GM06990 (cell line): ENCODE measurements around the gene TMEM106C.
"Not testable (repeated sequence)": the region's sequence is repeated elsewhere in the genome, so short reads cannot be mapped to it uniquely, and the experiment has no call there.

Experiments
- DNase-seq: peaks from one replicate; pipeline ENCODE4 v3.0.0-alpha.2; 2011; ENCODE audit not compliant: insufficient read length; ENCODE audit errors: extremely low read depth
- H3K27me3 ChIP-seq: replicated peaks from 2 replicates; pipeline ENCODE4 v1.6.0; 2011; ENCODE audit warnings: low read length; ENCODE audit not compliant: control insufficient read depth, insufficient read depth
- H3K36me3 ChIP-seq: 2 replicates; pipeline ENCODE4 v1.5.1; 2011; ENCODE audit warnings: low read length; ENCODE audit not compliant: control insufficient read depth, insufficient read depth
- H3K4me3 ChIP-seq: replicated peaks from 2 replicates; pipeline ENCODE4 v1.5.1; 2011; ENCODE audit warnings: low read depth, mild to moderate bottlenecking, control low read depth, low read length
- CTCF ChIP-seq: IDR thresholded peaks from 2 replicates; pipeline ENCODE4 v1.5.1; 2011; ENCODE audit warnings: low read length, control low read depth, mild to moderate bottlenecking, inconsistent platforms; ENCODE audit not compliant: insufficient read depth, poor library complexity, severe bottlenecking

The TMEM106C gene

GRCh38 chr12:47950856-47951468, 12.4 kb upstream of the TMEM106C start:
- Histone ChIP-seq H3K4me3 (no peak overlapping the region), H3K36me3 (no peaks in the 10 kb centered on the region), H3K27me3 (peaks cover 1% of the 10 kb centered on the region; the same call in 1 of the 2 replicates)
- TF ChIP-seq CTCF, result no peak
- no peak for DNase-seq

GRCh38 chr12:47954058-47954457, 9.3 kb upstream of the TMEM106C start:
- no peaks in the 10 kb centered on the region for H3K27me3 ChIP-seq
- no peak for TF ChIP-seq CTCF
- H3K4me3 ChIP-seq, result no peak overlapping the region
- DNase-seq, result no peak
- no peaks in the 10 kb centered on the region for H3K36me3 ChIP-seq

GRCh38 chr12:47954467-47955045, 8.8 kb upstream of the TMEM106C start:
- no peak overlapping the region for H3K4me3 ChIP-seq
- no peaks in the 10 kb centered on the region for H3K36me3 ChIP-seq
- TF ChIP-seq CTCF, result no peak
- no peak for DNase-seq
- no peaks in the 10 kb centered on the region for H3K27me3 ChIP-seq

- DNase-seq, result no peak
- TF ChIP-seq CTCF, result no peak
- Histone ChIP-seq H3K4me3 (no peak overlapping the region), H3K36me3 (no peaks in the 10 kb centered on the region), H3K27me3 (no peaks in the 10 kb centered on the region)
Observed at GRCh38 chr12:47955059-47955458, 8.3 kb upstream of the TMEM106C start.

- not testable (repeated sequence) for H3K4me3 ChIP-seq, H3K36me3 ChIP-seq, DNase-seq, H3K27me3 ChIP-seq
Observed at GRCh38 chr12:47957671-47958070, 5.7 kb upstream of the TMEM106C start.

- TF ChIP-seq CTCF, result no peak
- Histone ChIP-seq H3K4me3 (no peak overlapping the region), H3K27me3 (no peaks in the 10 kb centered on the region), H3K36me3 (peaks cover under 1% of the 10 kb centered on the region; the same call in 1 of the 2 replicates)
- no peak for DNase-seq
Observed at GRCh38 chr12:47962198-47962597, 1.2 kb upstream of the TMEM106C start.
